Chondrocyte (in vitro differentiated cells): Measurements from ENCODE around the gene RELB. TPM values are rescaled to one million over a fixed set of nuclear protein-coding genes. Genes with fewer than 3 reads are reported as not detected.

Experiments
- DNase-seq: peaks from one replicate; pipeline ENCODE4 v3.0.0; 2021; ENCODE audit warnings: mixed read lengths, low spot score
- H3K27ac Mint-ChIP-seq: one replicate; pipeline ENCODE4 v1.8.0; 2021; ENCODE audit warnings: mild to moderate bottlenecking, moderate library complexity, mixed read lengths; ENCODE audit not compliant: unreplicated experiment
- H3K27me3 Mint-ChIP-seq: 2 replicates; pipeline ENCODE4 v1.8.0; 2021; ENCODE audit warnings: low read depth, mixed read lengths
- H3K36me3 Mint-ChIP-seq: 2 replicates; pipeline ENCODE4 v1.8.0; 2021; ENCODE audit warnings: low read depth, mixed read lengths
- H3K4me1 Mint-ChIP-seq: 2 replicates; pipeline ENCODE4 v1.8.0; 2021; ENCODE audit warnings: low read depth, mild to moderate bottlenecking, mixed read lengths
- H3K4me3 Mint-ChIP-seq: one replicate; pipeline ENCODE4 v1.8.0; 2021; ENCODE audit warnings: mild to moderate bottlenecking, moderate library complexity, mixed read lengths; ENCODE audit not compliant: unreplicated experiment
- H3K9me3 Mint-ChIP-seq: 2 replicates; pipeline ENCODE4 v1.8.0; 2021; ENCODE audit warnings: low read depth, mixed read lengths
- CTCF ChIP-seq: fragments of 200-600 bp; sonication (generic); IDR thresholded peaks from 2 replicates; pipeline ENCODE4 v1.5.0; 2021; ENCODE audit warnings: antibody characterized with exemption, mild to moderate bottlenecking, moderate library complexity
- total RNA-seq: library from RNA; stranded (reverse); gene quantifications from 3 replicates; pipeline ENCODE4 v1.2.1, GENCODE V29; 2021

RELB gene
- total RNA-seq, 1 donor from 2014 or later = 11.0 TPM

- H3K9me3 Mint-ChIP-seq = no peaks in the 10 kb centered on the region
Observed at GRCh38 chr19:45041125-45041524, 39.9 kb downstream of the RELB start.

GRCh38 chr19:45045671-45046353 lies 44.5 kb downstream of the RELB start:
- H3K36me3 Mint-ChIP-seq = peaks cover 12% of the 10 kb centered on the region

More at GRCh38 chr19:45041125-45041524, 39.9 kb downstream of the RELB start:
- Mint-ChIP-seq H3K27me3 (no peaks in the 10 kb centered on the region), H3K27ac (no peak overlapping the region), H3K36me3 (peaks cover 14% of the 10 kb centered on the region), H3K4me3 (no peak overlapping the region), H3K4me1 (peaks cover 30% of the 10 kb centered on the region)
- no peak for DNase-seq
- TF ChIP-seq CTCF = no peak

GRCh38 chr19:45046355-45046754 lies 45.1 kb downstream of the RELB start:
- no peak overlapping the region for H3K4me3 Mint-ChIP-seq
- DNase-seq = no peak
- H3K27me3 Mint-ChIP-seq = no peaks in the 10 kb centered on the region
- peaks cover 18% of the 10 kb centered on the region for H3K4me1 Mint-ChIP-seq
- H3K36me3 Mint-ChIP-seq = peaks cover 10% of the 10 kb centered on the region
- no peak for TF ChIP-seq CTCF
- no peaks in the 10 kb centered on the region for H3K9me3 Mint-ChIP-seq
- H3K27ac Mint-ChIP-seq = no peak overlapping the region

More at GRCh38 chr19:45045671-45046353, 44.5 kb downstream of the RELB start:
- H3K4me3 Mint-ChIP-seq = no peak overlapping the region
- peaks cover 22% of the 10 kb centered on the region for H3K4me1 Mint-ChIP-seq
- H3K27ac Mint-ChIP-seq = no peak overlapping the region
- no peak for DNase-seq
- no peaks in the 10 kb centered on the region for H3K27me3 Mint-ChIP-seq
- H3K9me3 Mint-ChIP-seq = no peaks in the 10 kb centered on the region
- no peak for TF ChIP-seq CTCF

- Mint-ChIP-seq H3K27me3 (no peaks in the 10 kb centered on the region), H3K9me3 (no peaks in the 10 kb centered on the region), H3K36me3 (peaks cover 6% of the 10 kb centered on the region), H3K4me3 (no peak overlapping the region), H3K27ac (no peak overlapping the region), H3K4me1 (peaks cover 10% of the 10 kb centered on the region)
- DNase-seq = no peak
- TF ChIP-seq CTCF = no peak
Observed at GRCh38 chr19:45047188-45047797, 46.0 kb downstream of the RELB start.

GRCh38 chr19:45049073-45049736 lies 47.9 kb downstream of the RELB start:
- no peaks in the 10 kb centered on the region for H3K9me3 Mint-ChIP-seq
- no peak for DNase-seq
- no peak for TF ChIP-seq CTCF
- H3K36me3 Mint-ChIP-seq = peaks cover 9% of the 10 kb centered on the region
- no peak overlapping the region for H3K4me3 Mint-ChIP-seq
- H3K27ac Mint-ChIP-seq = peak overlapping the region; percentile 63
- H3K4me1 Mint-ChIP-seq = peaks cover 10% of the 10 kb centered on the region
- no peaks in the 10 kb centered on the region for H3K27me3 Mint-ChIP-seq
